HG02642 (cell line): Measurements from ENCODE around the gene MAGI3.
"Not testable (repeated sequence)": the region's sequence is repeated elsewhere in the genome, so short reads cannot be mapped to it uniquely, and the experiment has no call there.

Experiments used
- ATAC-seq: cut with Tn5 transposase; IDR thresholded peaks from one replicate; pipeline ENCODE4 v1.9.1; 2021; ENCODE audit warnings: mild to moderate bottlenecking; ENCODE audit not compliant: unreplicated experiment, poor library complexity

MAGI3 gene

DNA sequence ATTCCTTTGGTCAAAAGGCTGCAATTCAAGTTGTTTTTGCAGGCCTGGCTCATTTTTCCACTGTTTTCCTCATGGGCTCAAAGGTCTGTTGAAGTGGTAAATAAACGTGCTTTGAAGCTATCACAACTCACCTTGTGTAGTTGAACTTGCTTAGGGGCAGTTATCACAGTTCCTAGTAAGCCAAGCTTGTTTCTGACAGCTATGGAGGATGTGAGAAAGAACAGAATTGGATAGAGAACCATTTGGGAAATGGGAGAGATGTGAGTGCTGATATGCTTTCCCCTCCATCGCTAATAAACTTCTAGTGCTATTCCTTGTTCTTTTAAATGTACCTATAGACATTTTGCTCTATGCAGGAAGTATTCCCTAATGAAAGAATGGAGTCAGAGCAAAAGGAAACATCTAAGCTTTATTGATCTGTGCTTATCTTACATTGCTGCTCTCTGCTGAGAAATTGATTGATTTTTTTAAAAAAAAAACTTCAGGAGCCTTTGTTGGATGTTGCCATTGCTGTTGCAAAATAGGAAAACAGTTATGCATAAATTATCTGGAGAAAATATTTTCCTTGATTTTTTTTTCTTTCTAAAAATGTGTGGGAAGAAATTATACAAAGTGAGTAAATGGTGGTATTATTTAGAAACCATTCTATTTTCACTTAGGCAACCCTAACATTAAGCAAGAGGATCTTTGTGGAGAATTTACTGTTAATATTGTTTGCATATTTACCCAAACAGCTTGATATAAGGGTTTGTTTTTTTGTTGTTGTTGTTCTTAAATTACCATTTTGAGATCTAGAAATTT, 118.2 kb downstream of the MAGI3 start:
- ATAC-seq: no peak

DNA sequence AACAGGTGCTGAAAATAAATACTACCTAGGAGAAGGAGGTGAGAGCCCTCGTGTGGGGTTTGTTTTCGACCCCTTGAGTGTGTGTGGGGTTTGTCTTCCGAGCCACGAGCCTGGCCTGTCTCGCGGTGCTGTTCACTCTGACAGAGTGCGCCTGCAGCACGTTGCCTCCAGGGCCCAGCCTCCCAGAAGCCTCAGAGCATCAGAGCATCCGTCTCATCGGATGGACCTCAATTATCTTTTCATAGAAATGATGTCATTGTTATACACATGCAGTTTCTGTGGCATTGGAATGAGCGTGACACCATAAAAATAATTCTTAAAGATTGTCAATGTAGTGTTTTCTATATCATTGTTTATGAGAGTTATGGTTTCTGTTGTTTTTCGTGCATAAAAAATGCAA, 119.5 kb downstream of the MAGI3 start:
- ATAC-seq: not testable (repeated sequence)

DNA sequence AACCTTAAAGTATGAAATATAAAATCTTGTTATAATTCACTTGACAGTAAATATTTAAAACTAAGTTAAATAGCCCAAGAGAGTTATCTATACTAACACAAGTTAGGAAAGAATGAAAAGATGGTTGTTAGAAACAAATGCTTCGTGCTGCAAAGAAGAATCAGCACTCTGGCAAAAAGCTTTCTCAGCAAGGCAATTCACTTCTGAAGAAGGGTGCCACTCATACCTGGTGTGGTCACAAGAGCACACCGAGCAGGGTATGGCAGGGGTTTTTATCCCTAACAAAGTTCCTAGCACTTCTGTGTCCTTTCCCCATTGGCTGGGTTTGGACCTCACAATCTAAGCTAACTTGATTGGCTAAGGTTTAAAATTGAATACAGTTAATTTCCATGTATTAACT, 121.0 kb downstream of the MAGI3 start:
- ATAC-seq: no peak

DNA sequence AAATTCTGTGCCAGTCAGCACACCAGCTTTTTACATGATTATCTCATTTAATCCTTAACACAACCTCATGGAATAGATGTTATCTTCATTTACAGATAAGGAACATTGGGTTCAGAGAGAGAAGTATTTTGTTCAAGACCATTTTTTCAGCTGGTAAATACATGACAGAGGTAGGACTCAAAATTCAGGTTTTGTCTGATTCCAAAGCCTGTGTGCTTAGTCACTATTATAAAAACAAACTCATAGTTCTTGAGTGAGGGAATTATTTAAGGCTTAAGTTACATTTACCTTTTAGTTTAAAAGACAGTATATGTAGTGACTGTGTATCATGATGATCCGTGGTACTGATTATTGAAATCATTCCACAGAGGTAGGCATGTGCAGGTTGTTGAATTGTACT, 125.2 kb downstream of the MAGI3 start:
- ATAC-seq: no peak

DNA sequence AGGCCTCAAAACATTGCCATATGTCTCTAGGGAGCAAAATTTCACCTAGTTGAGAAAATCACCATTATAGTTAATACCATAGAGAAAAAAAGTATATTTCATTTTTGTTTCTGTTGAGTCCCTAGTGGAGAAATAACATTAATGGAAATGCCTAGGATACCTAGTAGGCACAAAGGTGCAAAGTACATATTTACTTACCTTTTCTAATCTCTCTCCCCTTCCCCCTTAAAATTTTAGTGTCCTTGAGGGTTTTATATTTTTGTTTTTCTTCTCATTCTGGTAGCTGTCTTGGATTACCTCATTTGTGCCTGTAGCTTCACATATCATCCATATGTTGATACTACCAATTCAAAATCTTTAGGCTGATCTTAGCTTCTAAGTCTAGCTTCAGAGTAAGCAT, 127.0 kb downstream of the MAGI3 start:
- no peak for ATAC-seq

DNA sequence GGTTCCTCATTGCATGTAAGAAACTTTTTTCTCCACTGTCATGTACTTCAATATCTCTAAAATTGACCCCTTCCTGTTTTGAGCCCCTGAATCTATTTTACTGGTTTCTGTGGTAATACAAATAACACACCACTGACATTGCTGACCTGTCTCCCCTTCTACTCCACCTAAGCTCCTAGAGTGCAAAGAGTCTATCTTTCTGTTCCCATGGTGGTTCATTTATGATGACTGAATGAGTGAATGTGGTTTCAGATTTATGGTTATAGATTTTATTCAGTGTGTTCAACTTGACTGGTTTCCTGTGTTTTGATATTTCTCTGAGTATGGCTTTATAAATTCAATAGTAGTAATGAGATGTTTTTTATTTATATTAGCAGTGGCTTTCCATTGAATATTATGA, 127.7 kb downstream of the MAGI3 start:
- ATAC-seq: no peak

DNA sequence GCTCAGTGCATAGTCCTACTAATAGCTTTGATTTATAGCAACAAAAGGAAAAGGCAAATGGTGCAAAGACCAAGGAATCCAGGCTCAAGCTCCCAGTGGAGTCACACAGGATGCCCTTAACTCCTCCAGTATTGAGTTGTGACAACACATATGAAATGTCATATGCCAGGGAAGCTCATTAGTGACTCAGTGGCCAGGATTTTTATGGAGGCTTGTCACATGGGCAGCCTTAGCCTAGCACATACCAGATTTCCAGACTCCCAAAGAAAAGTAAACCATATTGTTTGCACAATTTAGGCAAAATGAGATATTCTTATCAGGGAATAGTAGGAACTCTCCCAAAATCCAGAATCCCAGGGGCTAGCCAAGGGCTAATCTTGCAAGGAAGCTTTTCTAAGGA, 129.2 kb downstream of the MAGI3 start:
- no peak for ATAC-seq

DNA sequence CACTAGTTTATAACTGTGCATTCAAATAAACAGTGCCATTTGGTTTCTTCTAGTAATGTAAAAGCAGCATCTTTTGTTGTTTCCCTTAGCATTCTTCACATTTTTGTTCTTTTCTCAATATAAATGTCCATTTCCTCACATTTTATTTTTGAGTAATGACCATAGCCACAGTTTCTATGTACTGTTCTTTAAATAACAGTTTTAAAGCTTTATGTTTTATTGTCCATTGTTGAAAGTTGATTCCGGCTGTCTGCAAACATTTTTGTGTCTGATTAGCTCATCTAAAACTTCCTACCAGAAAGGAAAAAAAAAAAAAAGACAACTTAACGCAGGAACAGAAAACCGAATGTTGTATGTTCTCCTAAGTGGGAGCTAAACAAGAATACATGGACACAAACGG, 139.7 kb downstream of the MAGI3 start:
- ATAC-seq: no peak

DNA sequence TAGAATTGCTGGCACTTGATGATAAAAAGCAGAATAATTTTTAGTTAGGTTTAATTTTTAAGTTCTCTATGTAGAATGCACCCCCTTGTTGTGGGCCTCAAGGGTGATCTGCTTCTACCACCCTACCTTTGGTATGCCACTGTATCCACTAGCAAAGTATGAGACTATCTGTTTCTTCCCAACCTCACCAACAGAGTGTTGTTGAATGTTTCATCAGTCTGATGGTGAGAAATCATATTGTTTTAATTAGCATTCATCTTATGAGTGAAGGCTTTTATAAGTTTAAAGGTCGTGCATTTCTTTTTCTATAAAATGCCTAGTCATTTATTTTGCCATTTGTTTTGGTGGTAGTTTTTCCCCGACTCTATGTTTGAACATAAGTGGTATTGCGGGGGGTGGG, 141.0 kb downstream of the MAGI3 start:
- ATAC-seq: no peak

DNA sequence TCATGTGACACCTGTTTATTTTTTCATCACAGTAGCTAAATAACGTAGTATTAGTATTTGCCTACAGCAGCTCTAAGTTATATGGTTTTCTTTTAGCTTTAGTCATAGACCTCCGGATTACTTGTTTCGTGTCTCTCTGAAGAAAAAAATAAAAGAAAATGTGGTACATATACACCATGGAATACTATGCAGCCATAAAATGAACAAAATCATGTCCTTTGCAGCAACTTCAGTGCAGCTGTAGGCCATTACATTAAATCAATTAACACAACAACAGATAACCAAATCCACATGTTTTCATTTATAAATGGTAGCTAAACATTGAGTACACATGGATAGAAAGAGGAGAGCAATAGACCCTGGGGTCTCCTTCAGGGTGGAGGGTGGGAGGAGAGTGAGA, 142.7 kb downstream of the MAGI3 start:
- ATAC-seq: no peak

DNA sequence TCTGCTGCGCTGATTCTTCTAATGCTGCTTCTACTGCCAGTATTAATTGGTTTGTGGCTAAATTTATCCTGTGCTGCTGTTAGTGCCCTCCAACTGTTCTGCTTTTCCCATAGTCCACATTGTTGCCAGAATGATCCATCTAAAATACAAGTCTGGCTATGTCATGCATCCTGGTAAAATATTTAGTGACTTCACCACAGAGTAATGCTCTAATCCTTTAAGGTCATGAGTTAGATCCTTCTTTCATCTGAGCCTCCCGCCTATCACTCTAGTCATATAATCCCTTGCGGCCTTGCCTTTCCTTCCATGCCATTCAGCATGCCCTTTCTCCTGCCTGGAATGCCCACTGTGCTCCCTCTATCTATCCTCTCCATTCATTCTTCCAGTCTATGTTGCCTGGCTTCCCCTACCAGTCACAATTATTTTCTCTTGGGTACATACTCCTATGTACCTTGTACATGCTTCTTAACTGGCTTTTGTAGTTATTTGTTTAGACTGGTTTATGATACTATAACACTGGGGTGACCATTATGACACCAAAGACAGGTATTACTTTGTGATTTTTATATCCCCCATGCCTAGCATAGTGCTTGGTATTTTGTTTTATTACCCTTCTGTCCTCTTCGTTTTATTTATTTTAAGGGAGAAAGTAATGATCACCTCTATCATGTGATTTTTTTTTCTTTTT, 144.0 kb downstream of the MAGI3 start:
- no peak for ATAC-seq

DNA sequence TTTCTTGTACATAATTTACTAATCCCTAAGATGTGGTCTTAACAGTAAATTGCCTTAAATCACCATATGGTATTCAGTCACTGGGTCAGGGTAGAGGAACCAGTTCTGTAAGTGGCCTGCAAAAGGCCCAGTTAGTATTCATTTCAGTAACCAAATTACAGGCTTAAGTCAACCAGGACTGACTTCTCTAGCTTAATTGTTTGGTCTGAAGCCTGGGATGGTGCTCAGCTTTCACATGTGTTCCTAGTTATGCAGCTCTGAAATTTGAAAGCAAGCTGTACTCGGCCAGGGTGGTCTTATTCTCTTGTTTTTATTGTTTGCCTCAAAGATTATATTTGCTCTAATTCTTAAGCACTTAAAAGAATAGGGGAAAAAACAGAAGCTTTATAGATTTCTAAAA, 144.6 kb downstream of the MAGI3 start:
- no peak for ATAC-seq

DNA sequence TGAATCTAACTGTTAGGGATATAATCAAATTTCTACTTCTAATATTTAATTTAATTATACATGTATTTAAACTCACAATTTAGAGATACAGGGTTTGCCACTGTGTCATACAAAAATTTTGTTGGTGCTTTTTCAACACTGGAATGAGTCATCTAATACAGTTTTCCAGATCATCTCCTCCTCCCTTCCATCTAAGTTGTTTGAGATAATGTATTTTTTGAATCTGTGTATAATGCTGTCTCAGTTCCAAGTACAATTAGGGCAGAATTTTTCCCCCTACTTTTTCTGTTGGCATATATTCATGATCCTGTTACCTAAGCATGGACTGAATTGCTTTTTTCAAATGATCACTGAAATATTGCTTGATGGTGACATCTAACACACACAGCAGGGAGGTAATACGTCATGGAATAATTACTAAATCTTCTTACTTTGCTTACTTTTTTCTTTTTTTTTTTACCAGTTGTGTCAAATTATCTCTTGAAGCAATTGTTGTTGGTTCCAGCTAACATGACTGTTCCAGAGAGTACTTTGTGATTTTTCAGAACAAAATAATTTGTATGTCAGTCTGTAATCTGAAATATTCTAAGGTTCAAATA, 146.0 kb downstream of the MAGI3 start:
- no peak for ATAC-seq

DNA sequence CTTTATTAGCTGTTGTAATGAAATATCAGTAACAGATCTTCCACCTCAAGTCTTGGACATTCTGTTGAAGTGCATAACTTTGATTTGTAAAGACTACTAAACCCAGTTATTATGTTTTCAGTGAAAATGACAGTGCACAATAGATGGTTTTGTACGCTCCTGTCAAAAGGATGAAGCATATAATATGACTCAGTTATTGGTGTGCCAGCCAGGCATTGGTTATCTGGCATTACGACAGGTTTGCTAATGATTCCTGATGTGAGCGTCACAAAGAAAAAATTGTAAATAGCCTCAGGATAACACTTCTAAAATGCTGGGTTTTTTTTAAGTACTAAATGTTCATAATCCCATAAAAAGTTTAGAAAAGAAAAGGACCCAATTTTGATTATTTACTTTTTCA, 147.9 kb downstream of the MAGI3 start:
- ATAC-seq: no peak

DNA sequence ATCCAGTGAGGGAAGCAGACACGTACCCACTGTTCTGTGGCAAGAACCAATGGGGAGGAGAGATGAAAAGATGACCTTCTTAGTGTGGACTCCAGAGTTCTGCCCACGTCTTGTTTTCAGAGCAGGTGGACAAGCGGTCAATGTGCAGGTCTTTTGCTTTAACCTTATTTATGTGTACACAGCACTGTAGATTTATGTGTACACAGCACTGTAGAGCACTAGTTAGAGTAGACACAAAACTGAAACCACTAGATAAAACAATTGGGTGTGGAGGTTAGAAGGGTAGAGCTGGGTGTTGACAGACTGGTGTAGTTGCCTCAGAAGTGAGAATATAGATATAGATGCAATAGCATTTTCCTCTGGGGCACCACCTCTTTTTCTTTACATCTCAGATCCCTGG, 150.0 kb downstream of the MAGI3 start:
- no peak for ATAC-seq

DNA sequence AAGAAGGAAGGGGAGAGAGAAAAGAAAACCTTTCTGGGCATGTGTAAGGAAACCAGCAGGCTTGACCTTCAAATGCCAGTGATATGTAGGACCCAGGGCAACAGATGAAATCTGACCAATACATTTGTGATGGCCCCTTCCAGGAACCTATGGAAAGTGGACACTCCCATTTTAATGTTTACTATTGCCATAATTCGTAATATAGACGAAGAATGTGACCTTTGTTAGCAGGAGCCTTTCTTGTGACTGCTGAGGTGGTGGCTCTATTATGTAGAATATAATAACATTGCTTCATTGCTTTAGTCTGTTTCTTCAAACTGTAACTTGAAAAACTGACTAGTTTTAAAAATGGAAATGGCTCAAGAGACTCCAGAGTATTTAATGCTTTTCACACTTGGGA, 150.8 kb downstream of the MAGI3 start:
- ATAC-seq: no peak

DNA sequence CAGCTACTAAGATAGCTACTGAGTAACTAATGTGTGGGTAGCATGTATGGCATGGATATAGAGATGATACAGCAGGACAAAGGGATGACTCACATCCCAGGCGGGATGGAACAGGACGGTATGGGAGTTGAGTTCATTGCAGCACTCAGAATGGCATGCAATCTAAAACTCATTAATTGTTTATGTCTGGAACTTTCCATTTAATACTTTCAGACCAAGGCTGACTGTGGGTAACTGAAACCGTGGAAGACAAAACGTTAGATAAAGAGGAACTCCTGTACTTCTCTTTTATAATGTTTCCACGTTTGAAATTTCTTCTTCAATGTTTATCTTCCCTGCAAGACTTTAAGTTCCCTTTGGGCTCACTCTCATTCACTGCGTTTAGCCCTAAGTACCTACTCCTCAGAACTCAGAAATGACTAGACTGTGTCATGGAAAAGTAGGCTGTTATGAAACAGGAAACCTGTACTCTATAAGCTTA, 151.9 kb downstream of the MAGI3 start:
- no peak for ATAC-seq

DNA sequence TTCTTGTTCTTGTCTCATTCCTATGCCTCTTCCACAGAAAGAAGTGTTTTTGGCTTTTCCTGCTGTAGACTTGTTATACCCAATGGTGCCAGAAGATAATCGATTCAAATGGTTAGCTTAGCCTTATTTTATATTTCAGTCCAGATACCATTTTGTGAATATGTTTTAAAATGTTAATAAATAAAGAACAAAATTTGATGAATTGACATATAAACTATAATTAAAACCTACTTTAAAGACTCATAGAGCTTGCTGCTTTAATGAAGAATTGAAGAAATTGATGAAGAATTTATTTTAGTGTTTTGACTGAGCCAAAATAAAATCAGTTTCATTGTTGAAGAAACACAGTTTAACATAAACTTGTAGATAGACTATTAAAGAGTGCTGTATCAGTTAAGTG, 152.8 kb downstream of the MAGI3 start:
- ATAC-seq: no peak

DNA sequence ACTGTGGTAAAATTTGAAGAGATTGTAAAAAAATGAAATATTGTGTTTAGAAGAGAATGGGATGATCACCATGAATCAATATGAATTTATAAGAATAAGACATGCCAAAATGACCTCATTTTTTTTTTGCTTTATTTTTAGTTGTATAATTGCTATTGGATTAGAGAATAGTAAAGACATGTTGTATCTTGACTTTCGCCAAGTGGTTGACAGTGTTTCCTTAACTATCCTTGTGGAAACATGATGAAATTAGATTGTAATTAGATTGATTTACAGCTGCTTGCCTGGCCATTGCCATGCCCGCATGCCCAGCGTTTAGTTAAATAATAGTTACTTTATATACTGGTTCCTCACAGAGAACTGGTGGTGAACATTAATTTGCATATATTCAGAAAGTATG, 154.9 kb downstream of the MAGI3 start:
- no peak for ATAC-seq

DNA sequence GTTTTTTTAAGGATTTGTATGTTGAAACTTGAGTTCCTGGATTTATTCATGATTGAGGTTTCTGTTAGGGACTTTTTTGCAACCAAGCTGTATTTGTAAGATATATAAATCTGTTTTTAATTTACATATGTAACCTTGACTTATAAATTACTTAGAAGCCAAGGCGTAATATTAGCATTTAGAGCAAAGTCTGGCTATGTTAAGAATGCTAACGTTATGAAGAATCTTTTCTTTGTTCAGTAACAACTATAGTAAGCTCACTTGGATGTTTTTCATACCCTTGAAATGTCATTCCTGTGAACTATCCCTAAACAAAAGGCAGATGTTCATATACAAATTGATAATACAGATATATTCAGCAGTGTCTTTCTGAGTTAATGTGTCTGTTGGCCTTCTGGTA, 155.3 kb downstream of the MAGI3 start:
- no peak for ATAC-seq

DNA sequence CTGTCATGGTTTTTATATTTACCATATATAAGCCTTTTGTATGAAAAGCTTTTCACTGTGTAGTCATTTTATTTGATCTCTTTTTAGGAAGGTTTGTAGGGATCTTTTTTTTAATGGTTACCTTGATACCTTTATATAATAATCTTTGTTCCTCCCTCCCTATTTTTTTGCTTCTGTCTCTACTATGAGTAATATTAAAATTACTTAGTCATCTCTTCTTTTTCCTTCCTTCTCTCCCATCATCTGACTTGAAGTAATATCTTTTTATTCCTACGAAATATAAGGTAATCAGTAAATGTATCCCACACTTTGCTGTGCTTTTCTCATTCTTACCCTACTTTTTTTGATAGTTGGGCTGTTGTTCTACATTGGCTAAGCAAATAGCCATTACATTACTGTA, 161.4 kb downstream of the MAGI3 start:
- no peak for ATAC-seq

DNA sequence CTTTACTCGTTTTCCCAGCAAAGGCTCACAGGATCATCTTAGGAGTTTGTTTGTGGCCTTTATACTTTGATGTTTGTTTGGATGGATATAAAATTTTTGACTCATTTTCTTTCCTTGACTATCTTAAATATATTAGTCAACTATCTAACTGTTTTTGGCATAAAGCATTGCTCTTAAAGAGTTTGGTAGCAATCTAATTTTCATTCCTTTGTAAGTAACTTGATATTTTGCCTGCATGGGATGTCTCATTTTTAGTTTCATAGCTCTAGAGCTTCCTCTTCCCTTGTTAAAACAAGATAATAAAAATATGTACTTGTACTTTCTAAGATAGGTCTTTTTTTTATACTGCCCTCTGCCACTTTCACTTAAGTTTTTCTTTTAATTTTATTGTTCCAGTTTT, 161.9 kb downstream of the MAGI3 start:
- no peak for ATAC-seq
